Measurements from ENCODE around the gene RAB11FIP3. TPM values are rescaled to one million over a fixed set of nuclear protein-coding genes. Genes with fewer than 3 reads are reported as not detected.

The RAB11FIP3 gene
- total and polyA plus RNA-seq, 10 of the 15 experiments (the other 5 are each of a cell fraction or from before 2014, with no cell fraction given), result 1.2 to 27.3 (median 7.7) TPM

GRCh38 chr16:497258-497657, 71.8 kb downstream of the RAB11FIP3 start (continued):
- TF ChIP-seq REST (IDR thresholded peaks at IDR 0.05; ENCODE audit: low read depth, low read length) (no peak), WRNIP1 (IDR thresholded peaks at IDR 0.05; ENCODE audit: borderline replicate concordance, low read depth, low read length) (no peak), ATF2 (IDR thresholded peaks at IDR 0.05; ENCODE audit: low read length) (no peak)

- H3K36me3 ChIP-seq (ENCODE audit: control insufficient read depth in 2 of 2, insufficient read depth in 2 of 2, low read length in 1 of 2), result no peaks in the 10 kb centered on the region; a peak in 3 of 4 replicates
- H3K79me2 ChIP-seq (ENCODE audit: control insufficient read depth, insufficient read depth, low read length), result no peaks in the 10 kb centered on the region
- in situ Hi-C loops (cut with MboI) (no loop called here), intact Hi-C loops (cut with micrococcal nuclease; ENCODE audit: unreplicated experiment) (loop anchor here (10.0 kb wide), 1 partner anchor 105 kb away; the partner anchor contains the start of gene NME4)
- no peak overlapping the region for H3K4me3 ChIP-seq
- WGBS (ENCODE audit: insufficient coverage, insufficient replicate concordance, low lambda C conversion rate, missing lambda C conversion rate), result 82% methylated on average over 12 of the region's 12 CpGs
- H3K9ac ChIP-seq (ENCODE audit: control insufficient read depth, insufficient read depth, low read length), result no peak overlapping the region
- SMC1A ChIA-PET (ENCODE audit: uncharacterized antibody, unreplicated experiment), result no interaction called here
- no peaks in the 10 kb centered on the region for H3K9me3 ChIP-seq (replicated peaks; ENCODE audit: control insufficient read depth, insufficient read depth, low read length)
- FAIRE-seq (no peak), DNase-seq (ENCODE audit: low read depth, low spot score) (no peak), ATAC-seq (no peak)
- no peaks in the 10 kb centered on the region for H3K27me3 ChIP-seq (replicated peaks in 1 of 2; ENCODE audit: control insufficient read depth in 2 of 2, insufficient read depth in 2 of 2, low read length in 1 of 2)
- no peaks in the 10 kb centered on the region for H4K20me1 ChIP-seq (ENCODE audit: control insufficient read depth, insufficient read depth)
- POLR2A ChIA-PET, result no interaction called here
- H3K4me2 ChIP-seq (ENCODE audit: control insufficient read depth, insufficient read depth), result no peak overlapping the region
- no TSS peak for BruUV-seq (replicated peaks)
- CTCF ChIA-PET, result no interaction called here
- no peaks in the 10 kb centered on the region for H3K4me1 ChIP-seq (ENCODE audit: control insufficient read depth, insufficient read depth, low read length)
- no peak overlapping the region for H3K27ac ChIP-seq (ENCODE audit: control insufficient read depth, insufficient read depth)
- no peak overlapping the region for H2AFZ ChIP-seq (ENCODE audit: control insufficient read depth, low read depth, low read length)
- RAD21 ChIA-PET (ENCODE audit: unreplicated experiment), result no interaction called here
- TF ChIP-seq TCF7 (IDR thresholded peaks at IDR 0.05; ENCODE audit: borderline replicate concordance) (no peak), NFIC (IDR thresholded peaks at IDR 0.05; ENCODE audit: low read depth, low read length) (no peak), FOXK2 (IDR thresholded peaks at IDR 0.05) (no peak), SMARCA5 (IDR thresholded peaks at IDR 0.05) (no peak), ZBTB40 (IDR thresholded peaks at IDR 0.05; ENCODE audit: borderline replicate concordance) (no peak), RELB (IDR thresholded peaks at IDR 0.05; ENCODE audit: low read depth) (no peak)
Observed at GRCh38 chr16:499924-500323, 74.5 kb downstream of the RAB11FIP3 start.
